Measurements from ENCODE around the gene RAB17. TPM values are rescaled to one million over a fixed set of nuclear protein-coding genes. Genes with fewer than 3 reads are reported as not detected.

Gene RAB17
- total and polyA plus RNA-seq, 4 donors: 19.3 to 73.3 (median 46.4) TPM

DNA sequence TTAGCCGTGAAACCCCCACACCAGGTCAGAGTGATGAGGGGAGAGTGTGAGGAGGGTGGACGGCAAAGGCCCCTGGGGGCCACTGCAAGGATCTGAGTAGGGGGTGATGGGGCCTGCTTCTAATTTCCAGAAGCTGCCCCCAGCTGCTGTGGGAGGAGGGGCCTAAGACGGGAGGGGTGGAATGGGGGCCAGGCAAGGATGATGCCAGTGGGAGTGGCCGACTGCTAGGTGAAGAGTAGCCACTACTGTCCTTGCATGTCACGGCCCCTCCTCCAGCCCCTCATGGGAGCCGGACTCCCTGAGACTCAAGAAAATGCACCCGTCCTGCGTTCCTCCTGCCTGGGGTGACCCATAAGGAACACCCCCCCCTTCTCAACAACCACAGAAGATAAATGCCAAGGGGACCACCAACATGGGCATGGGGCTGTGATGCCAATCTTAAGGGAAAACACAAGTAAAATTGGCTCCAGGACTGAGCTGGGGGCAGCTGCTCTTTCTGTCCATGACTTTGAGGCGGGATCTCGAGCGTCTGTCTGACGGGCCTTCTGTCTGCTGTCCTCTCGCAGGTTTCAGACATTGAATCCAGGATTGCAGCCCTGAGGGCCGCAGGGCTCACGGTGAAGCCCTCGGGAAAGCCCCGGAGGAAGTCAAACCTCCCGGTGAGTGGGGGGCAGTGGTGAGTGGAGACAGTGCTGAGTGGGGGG lies 48.4 kb downstream of the RAB17 start:
- WGBS, 2 donors: 95% methylated on average over 18 of the region's 18 CpGs
- DNase-seq (no peak), ATAC-seq (ENCODE audit: insufficient read depth, low FRiP score) (no peak)
- no peak overlapping the region for H3K9ac ChIP-seq (ENCODE audit: insufficient read depth in 1 of 2, low read length in 2 of 2)
- TF ChIP-seq, protein P1, sequence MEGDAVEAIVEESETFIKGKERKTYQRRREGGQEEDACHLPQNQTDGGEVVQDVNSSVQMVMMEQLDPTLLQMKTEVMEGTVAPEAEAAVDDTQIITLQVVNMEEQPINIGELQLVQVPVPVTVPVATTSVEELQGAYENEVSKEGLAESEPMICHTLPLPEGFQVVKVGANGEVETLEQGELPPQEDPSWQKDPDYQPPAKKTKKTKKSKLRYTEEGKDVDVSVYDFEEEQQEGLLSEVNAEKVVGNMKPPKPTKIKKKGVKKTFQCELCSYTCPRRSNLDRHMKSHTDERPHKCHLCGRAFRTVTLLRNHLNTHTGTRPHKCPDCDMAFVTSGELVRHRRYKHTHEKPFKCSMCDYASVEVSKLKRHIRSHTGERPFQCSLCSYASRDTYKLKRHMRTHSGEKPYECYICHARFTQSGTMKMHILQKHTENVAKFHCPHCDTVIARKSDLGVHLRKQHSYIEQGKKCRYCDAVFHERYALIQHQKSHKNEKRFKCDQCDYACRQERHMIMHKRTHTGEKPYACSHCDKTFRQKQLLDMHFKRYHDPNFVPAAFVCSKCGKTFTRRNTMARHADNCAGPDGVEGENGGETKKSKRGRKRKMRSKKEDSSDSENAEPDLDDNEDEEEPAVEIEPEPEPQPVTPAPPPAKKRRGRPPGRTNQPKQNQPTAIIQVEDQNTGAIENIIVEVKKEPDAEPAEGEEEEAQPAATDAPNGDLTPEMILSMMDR (IDR thresholded peaks at IDR 0.05; ENCODE audit: control extremely low read depth, extremely low read depth): no peak
- no peak overlapping the region for H3K27ac ChIP-seq (ENCODE audit: low read depth in 1 of 2, low read length in 1 of 2)
- H3K36me3 ChIP-seq (ENCODE audit: control insufficient read depth in 4 of 4, insufficient read depth in 4 of 4, low read length in 4 of 4): peaks cover 0 to 12% (median 0%) of the 10 kb centered on the region in 4 donors
- H3K9me3 ChIP-seq (ENCODE audit: control insufficient read depth in 4 of 4, insufficient read depth in 3 of 4, low read length in 3 of 4): no peaks in the 10 kb centered on the region
- peaks cover 0 to 3% (median 0%) of the 10 kb centered on the region in 3 donors for H3K27me3 ChIP-seq (ENCODE audit: control insufficient read depth in 3 of 3, insufficient read depth in 3 of 3, low read length in 2 of 3)
- H3K4me3 ChIP-seq: no peak overlapping the region
- peaks cover 0 to 2% (median 0%) of the 10 kb centered on the region in 5 donors for H3K4me1 ChIP-seq (ENCODE audit: control insufficient read depth in 5 of 5, insufficient read depth in 5 of 5, low read length in 5 of 5)

DNA sequence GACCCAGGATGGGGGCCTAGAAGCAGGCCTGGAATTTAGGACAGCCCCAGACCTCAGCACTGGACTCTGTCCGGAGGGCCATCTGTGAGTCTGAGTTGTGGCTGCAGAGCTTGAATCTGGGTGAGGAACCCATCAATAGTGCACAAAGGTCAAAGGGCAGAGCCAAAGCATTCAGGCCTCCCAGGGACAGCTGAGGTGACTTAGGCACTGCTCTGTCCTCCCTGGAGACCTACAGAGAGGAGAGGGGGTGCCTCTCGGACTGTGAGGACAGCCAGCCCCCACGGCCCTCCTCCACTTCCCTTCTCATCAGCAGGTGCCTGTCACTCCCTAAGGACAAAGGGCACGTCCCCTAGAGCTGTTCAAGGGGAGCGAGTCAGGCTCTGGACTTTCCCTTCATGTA lies 49.3 kb downstream of the RAB17 start:
- Histone ChIP-seq H3K27ac (ENCODE audit: low read depth in 1 of 2, low read length in 1 of 2) (no peak overlapping the region), H3K36me3 (ENCODE audit: control insufficient read depth in 4 of 4, insufficient read depth in 4 of 4, low read length in 4 of 4) (peaks cover 0 to 8% (median 0%) of the 10 kb centered on the region in 4 donors), H3K9me3 (ENCODE audit: control insufficient read depth in 4 of 4, insufficient read depth in 3 of 4, low read length in 3 of 4) (no peaks in the 10 kb centered on the region), H3K4me3 (no peak overlapping the region), H3K9ac (ENCODE audit: insufficient read depth in 1 of 2, low read length in 2 of 2) (no peak overlapping the region), H3K4me1 (ENCODE audit: control insufficient read depth in 5 of 5, insufficient read depth in 5 of 5, low read length in 5 of 5) (no peaks in the 10 kb centered on the region), H3K27me3 (ENCODE audit: control insufficient read depth in 3 of 3, insufficient read depth in 3 of 3, low read length in 2 of 3) (peaks cover 0 to 3% (median 0%) of the 10 kb centered on the region in 3 donors)
- 77 to 81% methylated on average over 5 of the region's 5 CpGs for WGBS, 2 donors
- TF ChIP-seq, protein P1 (IDR thresholded peaks at IDR 0.05; ENCODE audit: control extremely low read depth, extremely low read depth): no peak
- DNase-seq: no peak
- no peak for ATAC-seq (ENCODE audit: insufficient read depth, low FRiP score)

DNA sequence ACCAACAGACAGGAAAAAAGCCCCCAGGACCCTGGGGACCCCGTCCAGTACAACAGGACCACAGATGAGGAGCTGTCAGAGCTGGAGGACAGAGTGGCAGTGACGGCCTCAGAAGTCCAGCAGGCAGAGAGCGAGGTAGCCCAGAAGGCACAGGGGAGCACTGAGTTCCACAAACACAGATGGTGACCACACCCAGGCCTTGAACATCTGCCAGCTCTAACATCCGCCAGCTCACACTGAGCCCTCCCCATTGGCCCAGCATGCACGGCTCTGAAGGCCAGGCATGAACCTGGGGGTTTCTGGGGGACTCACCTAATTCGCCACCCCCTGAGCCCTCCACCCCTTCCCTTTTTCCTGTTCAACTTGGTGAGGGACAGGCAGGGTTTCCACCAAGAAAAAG lies 49.7 kb downstream of the RAB17 start:
- H3K9me3 ChIP-seq (ENCODE audit: control insufficient read depth in 4 of 4, insufficient read depth in 3 of 4, low read length in 3 of 4): no peaks in the 10 kb centered on the region
- peaks cover 0 to 8% (median 0%) of the 10 kb centered on the region in 4 donors for H3K36me3 ChIP-seq (ENCODE audit: control insufficient read depth in 4 of 4, insufficient read depth in 4 of 4, low read length in 4 of 4)
- peak in 2 of 3 donors; percentile 26 to 64 for DNase-seq
- 43 to 57% methylated on average over 6 of the region's 6 CpGs for WGBS, 2 donors
- ATAC-seq (ENCODE audit: insufficient read depth, low FRiP score): no peak
- no peak overlapping the region for H3K27ac ChIP-seq (ENCODE audit: low read depth in 1 of 2, low read length in 1 of 2)
- no peak overlapping the region for H3K9ac ChIP-seq (ENCODE audit: insufficient read depth in 1 of 2, low read length in 2 of 2)
- peaks cover 0 to 3% (median 0%) of the 10 kb centered on the region in 3 donors for H3K27me3 ChIP-seq (ENCODE audit: control insufficient read depth in 3 of 3, insufficient read depth in 3 of 3, low read length in 2 of 3)
- H3K4me3 ChIP-seq: no peak overlapping the region
- H3K4me1 ChIP-seq (ENCODE audit: control insufficient read depth in 5 of 5, insufficient read depth in 5 of 5, low read length in 5 of 5): no peaks in the 10 kb centered on the region
- TF ChIP-seq, protein P1 (IDR thresholded peaks at IDR 0.05; ENCODE audit: control extremely low read depth, extremely low read depth): no peak

Data from lung (tissue), 12 donors.